HL-60 (cell line): ENCODE data around the gene ADIPOR2.
"Not testable (repeated sequence)": the region's sequence is repeated elsewhere in the genome, so short reads cannot be mapped to it uniquely, and the experiment has no call there.

ENCODE experiments used
- CTCF ChIP-seq: IDR thresholded peaks from one replicate; pipeline ENCODE4 v1.5.1; 2011; ENCODE audit warnings: low read length, control low read depth, inconsistent platforms; ENCODE audit not compliant: insufficient read depth
- GABPA ChIP-seq: IDR thresholded peaks from 2 replicates; pipeline ENCODE4 v1.6.1; 2012; ENCODE audit warnings: low read depth
- POLR2AphosphoS5 ChIP-seq: IDR thresholded peaks from 2 replicates; pipeline ENCODE4 v1.6.1; 2012; ENCODE audit warnings: low read depth
- TF ChIP-seq, protein P1 (sequence below): IDR thresholded peaks from 2 replicates; pipeline ENCODE4 v1.6.1; 2012; ENCODE audit warnings: low read depth; ENCODE audit not compliant: insufficient replicate concordance

- TF ChIP-seq CTCF, POLR2AphosphoS5, GABPA: not testable (repeated sequence)
- TF ChIP-seq, protein P1, sequence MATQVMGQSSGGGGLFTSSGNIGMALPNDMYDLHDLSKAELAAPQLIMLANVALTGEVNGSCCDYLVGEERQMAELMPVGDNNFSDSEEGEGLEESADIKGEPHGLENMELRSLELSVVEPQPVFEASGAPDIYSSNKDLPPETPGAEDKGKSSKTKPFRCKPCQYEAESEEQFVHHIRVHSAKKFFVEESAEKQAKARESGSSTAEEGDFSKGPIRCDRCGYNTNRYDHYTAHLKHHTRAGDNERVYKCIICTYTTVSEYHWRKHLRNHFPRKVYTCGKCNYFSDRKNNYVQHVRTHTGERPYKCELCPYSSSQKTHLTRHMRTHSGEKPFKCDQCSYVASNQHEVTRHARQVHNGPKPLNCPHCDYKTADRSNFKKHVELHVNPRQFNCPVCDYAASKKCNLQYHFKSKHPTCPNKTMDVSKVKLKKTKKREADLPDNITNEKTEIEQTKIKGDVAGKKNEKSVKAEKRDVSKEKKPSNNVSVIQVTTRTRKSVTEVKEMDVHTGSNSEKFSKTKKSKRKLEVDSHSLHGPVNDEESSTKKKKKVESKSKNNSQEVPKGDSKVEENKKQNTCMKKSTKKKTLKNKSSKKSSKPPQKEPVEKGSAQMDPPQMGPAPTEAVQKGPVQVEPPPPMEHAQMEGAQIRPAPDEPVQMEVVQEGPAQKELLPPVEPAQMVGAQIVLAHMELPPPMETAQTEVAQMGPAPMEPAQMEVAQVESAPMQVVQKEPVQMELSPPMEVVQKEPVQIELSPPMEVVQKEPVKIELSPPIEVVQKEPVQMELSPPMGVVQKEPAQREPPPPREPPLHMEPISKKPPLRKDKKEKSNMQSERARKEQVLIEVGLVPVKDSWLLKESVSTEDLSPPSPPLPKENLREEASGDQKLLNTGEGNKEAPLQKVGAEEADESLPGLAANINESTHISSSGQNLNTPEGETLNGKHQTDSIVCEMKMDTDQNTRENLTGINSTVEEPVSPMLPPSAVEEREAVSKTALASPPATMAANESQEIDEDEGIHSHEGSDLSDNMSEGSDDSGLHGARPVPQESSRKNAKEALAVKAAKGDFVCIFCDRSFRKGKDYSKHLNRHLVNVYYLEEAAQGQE: not testable (repeated sequence)
Observed at GRCh38 chr12:1715459-1715858, 24.6 kb downstream of the ADIPOR2 start.
